Ascending aorta (tissue), 2 donors: Measurements from ENCODE around the gene UBE2G1. TPM values are rescaled to one million over a fixed set of nuclear protein-coding genes. Genes with fewer than 3 reads are reported as not detected.

Experiments used
- DNase-seq, 2 donors: peaks; one replicate each; pipeline ENCODE4 v3.0.0-alpha.2; 2019; ENCODE audit warnings: low spot score in 2 of 2
- H3K27ac ChIP-seq, 2 donors: fragments of 200-600 bp; sonication (generic); one replicate each; pipeline ENCODE4 v1.5.1; 2016 to 2017; ENCODE audit warnings: mild to moderate bottlenecking in 1 of 2
- H3K27me3 ChIP-seq: fragments of 200-600 bp; sonication (generic); one replicate; pipeline ENCODE4 v1.5.1; 2017
- H3K36me3 ChIP-seq, 2 donors: fragments of 200-600 bp; sonication (generic); one replicate each; pipeline ENCODE4 v1.5.1; 2016
- H3K4me1 ChIP-seq, 2 donors: fragments of 200-600 bp; sonication (generic); one replicate each; pipeline ENCODE4 v1.5.1; 2016 to 2017; ENCODE audit warnings: mild to moderate bottlenecking in 1 of 2
- H3K4me3 ChIP-seq, 2 donors: fragments of 200-600 bp; sonication (generic); one replicate each; pipeline ENCODE4 v1.5.1; 2016 to 2017; ENCODE audit warnings: mild to moderate bottlenecking in 1 of 2
- H3K9me3 ChIP-seq, 2 donors: fragments of 200-600 bp; sonication (generic); one replicate each; pipeline ENCODE4 v1.5.1; 2016
- CTCF ChIP-seq, 3 experiments: fragments of 200-600 bp in 2 of 3; fragments of 450-650 bp in 1 of 3; sonication (generic) in 2 of 3; IDR thresholded peaks; one replicate each; pipeline ENCODE4 v1.5.1; 2016 to 2019; ENCODE audit warnings: antibody characterized with exemption in 3 of 3, mild to moderate bottlenecking in 1 of 3, moderate library complexity in 1 of 3
- intact Hi-C: fragments of 100-400 bp; cut with DNase I; formaldehyde crosslinking; loops from one replicate; pipeline ENCODE4 v1.15.1; 2023
- total RNA-seq: library from RNA; depleted of rRNA; stranded (reverse); fragments of >200 nt; gene quantifications from one replicate; pipeline ENCODE4 v1.1.0, GENCODE V29; 2016

Gene UBE2G1
- total RNA-seq, 1 donor from 2014 or later, result 27.9 TPM

DNA sequence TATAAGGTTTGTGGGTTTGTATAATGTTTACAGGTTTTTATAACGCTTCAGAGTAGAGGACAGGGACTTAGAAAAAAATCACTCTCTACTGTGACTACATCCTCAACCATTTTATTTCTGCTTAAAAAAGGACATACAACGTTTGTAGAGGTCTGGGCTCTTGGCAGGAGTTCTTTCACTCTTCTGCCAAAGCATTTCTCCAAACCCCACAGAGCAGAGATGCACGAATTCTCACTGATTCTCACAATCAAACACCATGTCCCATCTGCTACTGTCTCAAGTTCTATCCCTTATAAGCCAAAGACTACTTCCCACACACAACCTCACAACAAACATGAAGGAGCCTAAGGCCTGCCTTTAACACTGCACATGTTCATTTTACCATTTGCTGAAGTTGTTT lies 95.7 kb downstream of the UBE2G1 start:
- Histone ChIP-seq H3K27ac (no peak overlapping the region), H3K9me3 (no peaks in the 10 kb centered on the region), H3K27me3 (no peaks in the 10 kb centered on the region), H3K36me3 (peaks cover 3 to 8% of the 10 kb centered on the region in 2 donors), H3K4me3 (no peak overlapping the region), H3K4me1 (no peaks in the 10 kb centered on the region)
- intact Hi-C loops, result no loop called here
- no peak for DNase-seq
- TF ChIP-seq CTCF (IDR thresholded peaks at IDR 0.05), result no peak

DNA sequence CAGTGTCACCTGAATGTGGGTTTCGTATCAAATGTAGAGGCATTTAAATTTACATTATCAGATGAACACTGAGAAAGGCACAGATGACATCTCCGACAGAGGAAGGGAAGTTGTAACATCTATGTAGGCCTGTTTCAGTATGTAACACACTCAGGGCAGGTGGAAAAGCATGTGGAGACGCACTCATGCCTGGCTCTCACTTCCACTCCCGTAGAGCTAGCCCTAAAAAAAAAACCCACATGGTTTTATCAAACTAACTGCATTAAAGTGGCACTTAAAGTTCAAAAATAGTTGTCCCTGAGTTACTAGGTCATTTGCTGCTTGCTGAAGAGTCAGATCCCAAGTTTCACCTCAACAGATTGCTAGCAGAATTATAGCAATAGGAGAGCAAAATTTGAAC lies 96.6 kb downstream of the UBE2G1 start:
- TF ChIP-seq CTCF (IDR thresholded peaks at IDR 0.05), result no peak
- peaks cover 3 to 8% of the 10 kb centered on the region in 2 donors for H3K36me3 ChIP-seq
- no peak overlapping the region for H3K4me3 ChIP-seq
- H3K9me3 ChIP-seq, result no peaks in the 10 kb centered on the region
- no peak for DNase-seq
- no peak overlapping the region for H3K27ac ChIP-seq
- H3K27me3 ChIP-seq, result no peaks in the 10 kb centered on the region
- intact Hi-C loops, result loop anchor here (10.0 kb wide), 1 partner anchor 125 kb away; the partner anchor contains the start of genes CYB5D2 and ZZEF1
- peaks cover 0 to under 1% of the 10 kb centered on the region in 2 donors for H3K4me1 ChIP-seq

GRCh38 chr17:4267402-4267801 lies 99.1 kb downstream of the UBE2G1 start:
- H3K27me3 ChIP-seq, result no peaks in the 10 kb centered on the region
- TF ChIP-seq CTCF (IDR thresholded peaks at IDR 0.05), result no peak
- no peak overlapping the region for H3K4me3 ChIP-seq
- peaks cover 6 to 14% of the 10 kb centered on the region in 2 donors for H3K4me1 ChIP-seq
- intact Hi-C loops, result loop anchor here (10.0 kb wide), 1 partner anchor 123 kb away; the partner anchor contains the start of genes CYB5D2 and ZZEF1
- no peak for DNase-seq
- H3K9me3 ChIP-seq, result no peaks in the 10 kb centered on the region
- peaks cover 3 to 8% of the 10 kb centered on the region in 2 donors for H3K36me3 ChIP-seq
- H3K27ac ChIP-seq, result no peak overlapping the region

GRCh38 chr17:4266550-4266949 lies 99.9 kb downstream of the UBE2G1 start:
- Histone ChIP-seq H3K9me3 (no peaks in the 10 kb centered on the region), H3K36me3 (peaks cover 0 to 8% of the 10 kb centered on the region in 2 donors), H3K4me1 (peaks cover 11 to 22% of the 10 kb centered on the region in 2 donors), H3K4me3 (no peak overlapping the region), H3K27me3 (no peaks in the 10 kb centered on the region), H3K27ac (no peak overlapping the region)
- no peak for DNase-seq
- intact Hi-C loops, result loop anchor here (10.0 kb wide), 1 partner anchor 122 kb away; the partner anchor contains the start of genes CYB5D2 and ZZEF1
- TF ChIP-seq CTCF (IDR thresholded peaks at IDR 0.05), result no peak

GRCh38 chr17:4263282-4264215 lies 102.9 kb downstream of the UBE2G1 start, which contains the start of gene ANKFY1:
Gene ANKFY1 (minus strand): TSS chr17:4263979. CDS start chr17:4263941, 38 bp downstream.
- intact Hi-C loops, result loop anchor here (1.0 to 10.0 kb wide), 4 partner anchors 39 to 119 kb away; partner anchors contain the start of genes CYB5D2, UBE2G1 and ZZEF1
- peak in 2 of 3 experiments; percentile 17 to 40 for TF ChIP-seq CTCF (IDR thresholded peaks at IDR 0.05)

More at GRCh38 chr17:4263282-4264215, 102.9 kb downstream of the UBE2G1 start, which contains the start of gene ANKFY1:
- Histone ChIP-seq H3K27ac (peak within 1 kb of the TSS; percentile 77 to 83), H3K27me3 (no peaks in the 10 kb centered on the region), H3K4me1 (peaks cover 11 to 25% of the 10 kb centered on the region in 2 donors), H3K9me3 (peaks cover 0 to 4% of the 10 kb centered on the region in 2 donors), H3K4me3 (peak within 1 kb of the TSS; percentile 87 to 100), H3K36me3 (peaks cover 0 to 11% of the 10 kb centered on the region in 2 donors)
- DNase-seq, result peak; percentile 83 to 98
